HEK293 (cell line): ENCODE results near the gene FBXO27.

Source experiments
- CTCF ChIA-PET: fragments of 350-600 bp; formaldehyde crosslinking; extraction: SDS; loops from one replicate; lab custom pipeline; 2021; ENCODE audit warnings: antibody characterized with exemption; lab: Yijun Ruan, JAX
- POLR2A ChIA-PET: fragments of 300-600 bp; formaldehyde crosslinking; extraction: SDS; loops from one replicate; lab custom pipeline; 2020; ENCODE audit warnings: antibody characterized with exemption, inconsistent platforms; lab: Yijun Ruan, JAX
- H3K27ac ChIP-seq: fragments of 200-500 bp; sonication (Bioruptor generic); 2 replicates; pipeline ENCODE4 v1.5.1; 2014; ENCODE audit warnings: low read depth, low read length, control low read depth, inconsistent platforms; ENCODE audit errors: extremely low read depth
- H3K36me3 ChIP-seq, 2 experiments: fragments of 200-500 bp in 1 of 2; sonication (Bioruptor generic) in 1 of 2; 1 replicate in 1 of 2; 2 replicates in 1 of 2; pipeline ENCODE4 v1.5.1; 2014 to 2017; ENCODE audit warnings: inconsistent platforms in 2 of 2, low read length in 2 of 2; ENCODE audit not compliant: control insufficient read depth in 2 of 2, insufficient read depth in 1 of 2
- H3K4me1 ChIP-seq: fragments of 200-500 bp; sonication (Bioruptor generic); 2 replicates; pipeline ENCODE4 v1.5.1; 2014; ENCODE audit warnings: mild to moderate bottlenecking, low read length, inconsistent platforms; ENCODE audit not compliant: control insufficient read depth, insufficient read depth
- H3K4me3 ChIP-seq: 2 replicates; pipeline ENCODE4 v1.5.1; 2011; ENCODE audit warnings: low read depth, mild to moderate bottlenecking, control low read depth, low read length, moderate library complexity
- H3K9me3 ChIP-seq: fragments of 200-500 bp; sonication (Bioruptor generic); 2 replicates; pipeline ENCODE4 v1.5.1; 2014; ENCODE audit warnings: low read depth, low read length, inconsistent platforms; ENCODE audit not compliant: control insufficient read depth, insufficient read depth
- FEZF1 ChIP-seq: fragments of 450-650 bp; formaldehyde crosslinking; IDR thresholded peaks from 2 replicates; pipeline ENCODE4 v1.5.1; 2016; ENCODE audit warnings: missing biosample characterization, missing genetic modification characterization
- KLF10 ChIP-seq: fragments of 450-650 bp; IDR thresholded peaks from 2 replicates; pipeline ENCODE4 v1.5.1; 2018; ENCODE audit warnings: missing biosample characterization, mild to moderate bottlenecking, missing genetic modification characterization
- SETDB1 ChIP-seq: IDR thresholded peaks from one replicate; pipeline ENCODE4 v1.6.1; 2017; ENCODE audit warnings: mild to moderate bottlenecking, low read length, moderate library complexity, mixed read lengths; ENCODE audit not compliant: insufficient read length
- ZBTB1 ChIP-seq: fragments of 450-650 bp; formaldehyde crosslinking; IDR thresholded peaks from 2 replicates; pipeline ENCODE4 v1.5.1; 2016; ENCODE audit warnings: missing biosample characterization, missing genetic modification characterization
- ZNF18 ChIP-seq: fragments of 450-650 bp; formaldehyde crosslinking; IDR thresholded peaks from 2 replicates; pipeline ENCODE4 v1.5.1; 2016; ENCODE audit warnings: missing biosample characterization, missing genetic modification characterization
- ZNF311 ChIP-seq: fragments of 450-650 bp; formaldehyde crosslinking; IDR thresholded peaks from 2 replicates; pipeline ENCODE4 v1.5.1; 2017; ENCODE audit warnings: missing biosample characterization, missing genetic modification characterization, borderline replicate concordance
- ZNF473 ChIP-seq: fragments of 450-650 bp; formaldehyde crosslinking; IDR thresholded peaks from 2 replicates; pipeline ENCODE4 v1.5.1; 2017; ENCODE audit warnings: missing biosample characterization, missing genetic modification characterization
- ZNF529 ChIP-seq: fragments of 450-650 bp; formaldehyde crosslinking; IDR thresholded peaks from 2 replicates; pipeline ENCODE4 v1.5.1; 2017; ENCODE audit warnings: missing genetic modification characterization, missing biosample characterization; ENCODE audit not compliant: insufficient replicate concordance
- ZNF530 ChIP-seq: fragments of 450-650 bp; formaldehyde crosslinking; IDR thresholded peaks from 2 replicates; pipeline ENCODE4 v1.5.1; 2016; ENCODE audit warnings: low read depth, missing biosample characterization, missing genetic modification characterization
- ZNF585B ChIP-seq: fragments of 450-650 bp; formaldehyde crosslinking; IDR thresholded peaks from 2 replicates; pipeline ENCODE4 v1.5.1; 2016; ENCODE audit warnings: missing biosample characterization, missing genetic modification characterization
- ZNF610 ChIP-seq: fragments of 450-650 bp; formaldehyde crosslinking; IDR thresholded peaks from 2 replicates; pipeline ENCODE4 v1.5.1; 2016; ENCODE audit warnings: missing biosample characterization, missing genetic modification characterization, borderline replicate concordance
- ZNF654 ChIP-seq: fragments of 450-650 bp; formaldehyde crosslinking; IDR thresholded peaks from 2 replicates; pipeline ENCODE4 v1.5.1; 2016; ENCODE audit warnings: low read depth, missing biosample characterization, missing genetic modification characterization
- TF ChIP-seq, protein P1 (sequence below): fragments of 450-650 bp; formaldehyde crosslinking; IDR thresholded peaks from 2 replicates; pipeline ENCODE4 v1.5.1; 2016; ENCODE audit warnings: missing biosample characterization, missing genetic modification characterization
- TF ChIP-seq, protein P2 (sequence below): fragments of 450-650 bp; formaldehyde crosslinking; IDR thresholded peaks from 2 replicates; pipeline ENCODE4 v1.5.1; 2016; ENCODE audit warnings: missing biosample characterization, missing genetic modification characterization
- TF ChIP-seq, protein P3 (sequence below): fragments of 450-650 bp; formaldehyde crosslinking; IDR thresholded peaks from 2 replicates; pipeline ENCODE4 v1.5.1; 2016; ENCODE audit warnings: missing biosample characterization, missing genetic modification characterization
- TF ChIP-seq, protein P4 (sequence below): fragments of 450-650 bp; IDR thresholded peaks from 2 replicates; pipeline ENCODE4 v1.5.1; 2018; ENCODE audit warnings: missing biosample characterization, mild to moderate bottlenecking, missing genetic modification characterization

Gene FBXO27

DNA sequence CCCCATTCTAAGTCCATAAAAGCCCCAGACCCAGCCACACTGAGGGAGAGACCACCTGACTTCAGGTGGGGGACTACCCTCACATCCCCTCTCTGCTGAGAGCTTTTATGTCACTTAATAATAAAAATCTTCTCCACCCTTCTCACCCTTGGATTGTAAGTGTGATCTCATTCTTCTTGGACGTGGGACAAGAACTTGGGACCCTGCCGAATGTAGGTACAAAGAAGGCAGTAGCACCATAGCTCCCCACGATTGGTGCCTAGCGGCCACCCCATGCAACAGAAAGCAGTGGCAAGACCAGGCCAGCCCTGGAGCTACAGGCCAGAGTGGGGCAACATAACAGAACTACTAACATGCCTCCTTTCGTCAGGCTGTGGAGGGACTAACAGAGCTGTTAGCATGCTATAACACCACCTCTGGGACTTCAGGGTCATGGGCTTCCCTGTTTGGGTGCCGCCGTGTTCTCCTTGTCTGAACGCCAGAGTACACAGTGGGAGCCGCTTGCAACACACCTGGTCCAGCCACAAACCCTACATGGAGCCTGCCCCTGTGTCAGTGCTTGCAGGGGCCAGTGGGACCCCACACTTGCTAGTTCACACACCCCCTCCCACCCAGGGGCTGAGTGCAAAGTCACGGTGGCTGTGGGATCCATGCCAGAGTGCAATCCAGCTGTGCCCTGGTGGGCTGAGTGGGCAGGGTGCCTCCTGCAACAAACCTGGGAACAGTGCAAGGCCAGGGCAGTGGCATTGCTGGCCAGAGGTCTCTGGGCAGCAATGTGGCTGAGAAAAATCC lies 51.6 kb downstream of the FBXO27 start:
- no peak for TF ChIP-seq ZBTB1 (tag by site-specific recombination)
- peak; percentile 81 for TF ChIP-seq SETDB1
- TF ChIP-seq ZNF610 (tag by site-specific recombination) = 0 out of 2 replicates have a peak, but pooled peaks have one; percentile 18
- TF ChIP-seq ZNF529 = peak; percentile 5
- no peak for TF ChIP-seq ZNF473
- TF ChIP-seq ZNF311 (tag by site-specific recombination) = 0 out of 2 replicates have a peak, but pooled peaks have one; percentile 47
- peak; percentile 63; the same call in 1 of the 2 replicates for TF ChIP-seq ZNF18 (tag by site-specific recombination)
- TF ChIP-seq, protein P1, sequence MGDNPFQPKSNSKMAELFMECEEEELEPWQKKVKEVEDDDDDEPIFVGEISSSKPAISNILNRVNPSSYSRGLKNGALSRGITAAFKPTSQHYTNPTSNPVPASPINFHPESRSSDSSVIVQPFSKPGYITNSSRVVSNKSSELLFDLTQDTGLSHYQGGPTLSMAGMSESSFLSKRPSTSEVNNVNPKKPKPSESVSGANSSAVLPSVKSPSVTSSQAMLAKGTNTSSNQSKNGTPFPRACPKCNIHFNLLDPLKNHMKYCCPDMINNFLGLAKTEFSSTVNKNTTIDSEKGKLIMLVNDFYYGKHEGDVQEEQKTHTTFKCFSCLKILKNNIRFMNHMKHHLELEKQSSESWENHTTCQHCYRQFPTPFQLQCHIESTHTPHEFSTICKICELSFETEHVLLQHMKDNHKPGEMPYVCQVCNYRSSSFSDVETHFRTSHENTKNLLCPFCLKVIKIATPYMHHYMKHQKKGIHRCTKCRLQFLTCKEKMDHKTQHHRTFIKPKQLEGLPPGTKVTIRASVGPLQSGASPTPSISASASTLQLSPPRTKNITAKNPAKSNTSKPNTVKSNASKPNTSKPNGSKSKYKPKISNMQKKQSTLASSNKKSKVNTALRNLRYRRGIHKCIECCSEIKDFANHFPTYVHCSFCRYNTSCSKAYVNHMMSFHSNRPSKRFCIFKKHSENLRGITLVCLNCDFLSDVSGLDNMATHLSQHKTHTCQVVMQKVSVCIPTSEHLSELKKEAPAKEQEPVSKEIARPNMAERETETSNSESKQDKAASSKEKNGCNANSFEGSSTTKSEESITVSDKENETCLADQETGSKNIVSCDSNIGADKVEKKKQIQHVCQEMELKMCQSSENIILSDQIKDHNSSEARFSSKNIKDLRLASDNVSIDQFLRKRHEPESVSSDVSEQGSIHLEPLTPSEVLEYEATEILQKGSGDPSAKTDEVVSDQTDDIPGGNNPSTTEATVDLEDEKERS (tag by site-specific recombination) = peak; percentile 65
- peak; percentile 29; the same call in 1 of the 2 replicates for TF ChIP-seq ZNF585B (tag by site-specific recombination)
- H3K4me3 ChIP-seq = no peak overlapping the region
- peaks cover 23% of the 10 kb centered on the region for H3K4me1 ChIP-seq
- no peak overlapping the region for H3K27ac ChIP-seq
- CTCF ChIA-PET = interaction anchor here (0.7 to 0.8 kb wide), 2 partner anchors 18 to 19 kb away, joined by 5 to 6 read pairs; no protein-coding TSS in a partner anchor
- POLR2A ChIA-PET = no interaction called here
- H3K36me3 ChIP-seq = no peaks in the 10 kb centered on the region; a peak in 1 of 3 replicates
- H3K9me3 ChIP-seq = no peaks in the 10 kb centered on the region

DNA sequence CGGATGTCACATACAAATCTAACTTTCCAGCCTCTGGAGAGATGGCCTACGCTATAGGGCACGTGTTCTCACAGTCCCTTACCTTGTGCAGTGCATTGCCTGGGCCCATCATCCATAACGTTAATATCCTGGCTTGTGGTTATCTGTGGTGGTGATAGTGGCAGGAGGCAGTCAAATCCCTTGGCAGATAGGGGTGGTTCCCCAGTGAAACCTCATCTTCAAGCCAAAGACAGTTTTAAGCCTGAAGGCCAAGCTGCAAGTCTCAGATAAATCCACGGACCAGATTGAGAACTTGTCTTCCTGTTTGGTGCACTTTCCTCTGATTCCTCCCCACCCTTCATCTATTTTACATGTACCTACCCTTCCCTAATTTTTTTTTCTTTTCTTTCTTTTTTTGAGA lies 52.5 kb downstream of the FBXO27 start:
- H3K27ac ChIP-seq = no peak overlapping the region
- no peaks in the 10 kb centered on the region for H3K9me3 ChIP-seq
- H3K36me3 ChIP-seq = no peaks in the 10 kb centered on the region; a peak in 1 of 3 replicates
- POLR2A ChIA-PET = no interaction called here
- TF ChIP-seq FEZF1 (tag by site-specific recombination) (no peak), ZNF530 (tag by site-specific recombination) (no peak), KLF10 (tag by site-specific recombination) (no peak), ZNF654 (tag by site-specific recombination) (no peak)
- TF ChIP-seq, protein P2, sequence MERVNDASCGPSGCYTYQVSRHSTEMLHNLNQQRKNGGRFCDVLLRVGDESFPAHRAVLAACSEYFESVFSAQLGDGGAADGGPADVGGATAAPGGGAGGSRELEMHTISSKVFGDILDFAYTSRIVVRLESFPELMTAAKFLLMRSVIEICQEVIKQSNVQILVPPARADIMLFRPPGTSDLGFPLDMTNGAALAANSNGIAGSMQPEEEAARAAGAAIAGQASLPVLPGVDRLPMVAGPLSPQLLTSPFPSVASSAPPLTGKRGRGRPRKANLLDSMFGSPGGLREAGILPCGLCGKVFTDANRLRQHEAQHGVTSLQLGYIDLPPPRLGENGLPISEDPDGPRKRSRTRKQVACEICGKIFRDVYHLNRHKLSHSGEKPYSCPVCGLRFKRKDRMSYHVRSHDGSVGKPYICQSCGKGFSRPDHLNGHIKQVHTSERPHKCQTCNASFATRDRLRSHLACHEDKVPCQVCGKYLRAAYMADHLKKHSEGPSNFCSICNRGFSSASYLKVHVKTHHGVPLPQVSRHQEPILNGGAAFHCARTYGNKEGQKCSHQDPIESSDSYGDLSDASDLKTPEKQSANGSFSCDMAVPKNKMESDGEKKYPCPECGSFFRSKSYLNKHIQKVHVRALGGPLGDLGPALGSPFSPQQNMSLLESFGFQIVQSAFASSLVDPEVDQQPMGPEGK (tag by site-specific recombination) = no peak
- TF ChIP-seq, protein P3, sequence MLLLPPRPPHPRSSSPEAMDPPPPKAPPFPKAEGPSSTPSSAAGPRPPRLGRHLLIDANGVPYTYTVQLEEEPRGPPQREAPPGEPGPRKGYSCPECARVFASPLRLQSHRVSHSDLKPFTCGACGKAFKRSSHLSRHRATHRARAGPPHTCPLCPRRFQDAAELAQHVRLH (tag by site-specific recombination) = no peak
- TF ChIP-seq, protein P4, sequence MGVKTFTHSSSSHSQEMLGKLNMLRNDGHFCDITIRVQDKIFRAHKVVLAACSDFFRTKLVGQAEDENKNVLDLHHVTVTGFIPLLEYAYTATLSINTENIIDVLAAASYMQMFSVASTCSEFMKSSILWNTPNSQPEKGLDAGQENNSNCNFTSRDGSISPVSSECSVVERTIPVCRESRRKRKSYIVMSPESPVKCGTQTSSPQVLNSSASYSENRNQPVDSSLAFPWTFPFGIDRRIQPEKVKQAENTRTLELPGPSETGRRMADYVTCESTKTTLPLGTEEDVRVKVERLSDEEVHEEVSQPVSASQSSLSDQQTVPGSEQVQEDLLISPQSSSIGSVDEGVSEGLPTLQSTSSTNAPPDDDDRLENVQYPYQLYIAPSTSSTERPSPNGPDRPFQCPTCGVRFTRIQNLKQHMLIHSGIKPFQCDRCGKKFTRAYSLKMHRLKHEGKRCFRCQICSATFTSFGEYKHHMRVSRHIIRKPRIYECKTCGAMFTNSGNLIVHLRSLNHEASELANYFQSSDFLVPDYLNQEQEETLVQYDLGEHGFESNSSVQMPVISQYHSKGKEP (tag by site-specific recombination) = no peak
- TF ChIP-seq, all 188 proteins: peak for 0
- CTCF ChIA-PET = interaction anchor here (0.6 to 5.9 kb wide), 4 partner anchors 17 to 207 kb away, joined by 3 to 62 read pairs (median 4); no protein-coding TSS in a partner anchor
- Histone ChIP-seq H3K4me3 (no peak overlapping the region), H3K4me1 (peaks cover 24% of the 10 kb centered on the region)
